ENCODE results near the gene TCHH.

DNA sequence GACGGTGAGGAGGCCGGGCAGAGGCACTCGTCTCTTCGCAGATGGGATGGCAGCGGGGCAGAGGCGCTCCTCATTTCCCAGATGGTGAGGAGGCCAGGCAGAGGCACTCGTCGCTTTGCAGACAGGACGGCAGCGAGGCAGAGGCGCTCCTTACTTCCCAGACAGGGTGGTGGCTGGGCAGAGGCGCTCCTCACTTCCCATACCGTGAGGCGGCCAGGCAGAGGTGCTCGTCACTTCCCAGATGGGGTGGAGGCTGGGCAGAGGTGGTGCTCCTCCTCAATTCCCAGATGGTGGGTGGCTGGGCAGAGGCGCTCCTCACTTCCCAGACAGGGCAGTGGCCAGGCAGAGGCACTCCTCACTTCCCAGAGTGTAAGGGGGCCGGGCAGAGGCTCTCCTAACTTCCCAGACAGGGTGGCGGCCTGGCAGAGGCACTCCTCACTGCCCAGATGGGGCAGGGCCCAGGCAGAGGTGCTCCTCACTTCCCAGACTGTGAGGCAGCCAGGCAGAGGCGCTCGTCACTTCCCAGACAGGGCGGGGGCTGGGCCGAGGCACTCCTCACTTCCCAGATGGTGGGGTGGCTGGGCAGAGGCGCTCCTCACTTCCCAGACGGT, 36.3 kb downstream of the TCHH start:
- TF ChIP-seq, protein P1, sequence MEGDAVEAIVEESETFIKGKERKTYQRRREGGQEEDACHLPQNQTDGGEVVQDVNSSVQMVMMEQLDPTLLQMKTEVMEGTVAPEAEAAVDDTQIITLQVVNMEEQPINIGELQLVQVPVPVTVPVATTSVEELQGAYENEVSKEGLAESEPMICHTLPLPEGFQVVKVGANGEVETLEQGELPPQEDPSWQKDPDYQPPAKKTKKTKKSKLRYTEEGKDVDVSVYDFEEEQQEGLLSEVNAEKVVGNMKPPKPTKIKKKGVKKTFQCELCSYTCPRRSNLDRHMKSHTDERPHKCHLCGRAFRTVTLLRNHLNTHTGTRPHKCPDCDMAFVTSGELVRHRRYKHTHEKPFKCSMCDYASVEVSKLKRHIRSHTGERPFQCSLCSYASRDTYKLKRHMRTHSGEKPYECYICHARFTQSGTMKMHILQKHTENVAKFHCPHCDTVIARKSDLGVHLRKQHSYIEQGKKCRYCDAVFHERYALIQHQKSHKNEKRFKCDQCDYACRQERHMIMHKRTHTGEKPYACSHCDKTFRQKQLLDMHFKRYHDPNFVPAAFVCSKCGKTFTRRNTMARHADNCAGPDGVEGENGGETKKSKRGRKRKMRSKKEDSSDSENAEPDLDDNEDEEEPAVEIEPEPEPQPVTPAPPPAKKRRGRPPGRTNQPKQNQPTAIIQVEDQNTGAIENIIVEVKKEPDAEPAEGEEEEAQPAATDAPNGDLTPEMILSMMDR (IDR thresholded peaks at IDR 0.05): no peak
- no peak for TF ChIP-seq ZFX (IDR thresholded peaks at IDR 0.05; ENCODE audit: borderline replicate concordance)

Measured in 22Rv1 (cell line).